ENCODE data around the gene UACA. TPM values are rescaled to one million over a fixed set of nuclear protein-coding genes. Genes with fewer than 3 reads are reported as not detected.

Gene UACA
- total and polyA plus RNA-seq, 9 donors = 28.6 to 62.0 (median 51.8) TPM

DNA sequence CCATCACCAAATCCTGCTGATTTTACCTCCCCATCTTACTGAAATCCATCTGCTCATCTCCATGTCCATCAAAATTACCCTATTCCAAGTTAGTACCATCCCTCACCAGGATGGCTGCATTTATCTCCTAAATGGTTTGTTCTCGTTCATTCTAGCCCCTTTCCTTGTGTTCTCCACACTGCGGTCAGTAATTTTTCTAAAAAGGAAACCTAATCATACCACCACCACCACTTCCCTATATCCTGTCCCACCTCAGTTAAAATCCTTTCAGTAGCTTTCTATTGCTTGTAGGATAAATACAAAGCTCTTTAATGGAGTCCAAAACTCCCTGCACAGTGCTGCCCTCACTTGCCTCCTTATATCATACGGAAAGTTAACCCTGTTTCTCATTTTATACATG is 51.1 kb downstream of the UACA start:
- Histone ChIP-seq H3K27ac (no peak overlapping the region), H3K4me1 (ENCODE audit: insufficient read depth) (peaks cover 8% of the 10 kb centered on the region), H3K27me3 (no peaks in the 10 kb centered on the region), H3K9me3 (no peaks in the 10 kb centered on the region), H3K4me3 (no peak overlapping the region), H3K36me3 (no peaks in the 10 kb centered on the region)
- TF ChIP-seq, protein P1, sequence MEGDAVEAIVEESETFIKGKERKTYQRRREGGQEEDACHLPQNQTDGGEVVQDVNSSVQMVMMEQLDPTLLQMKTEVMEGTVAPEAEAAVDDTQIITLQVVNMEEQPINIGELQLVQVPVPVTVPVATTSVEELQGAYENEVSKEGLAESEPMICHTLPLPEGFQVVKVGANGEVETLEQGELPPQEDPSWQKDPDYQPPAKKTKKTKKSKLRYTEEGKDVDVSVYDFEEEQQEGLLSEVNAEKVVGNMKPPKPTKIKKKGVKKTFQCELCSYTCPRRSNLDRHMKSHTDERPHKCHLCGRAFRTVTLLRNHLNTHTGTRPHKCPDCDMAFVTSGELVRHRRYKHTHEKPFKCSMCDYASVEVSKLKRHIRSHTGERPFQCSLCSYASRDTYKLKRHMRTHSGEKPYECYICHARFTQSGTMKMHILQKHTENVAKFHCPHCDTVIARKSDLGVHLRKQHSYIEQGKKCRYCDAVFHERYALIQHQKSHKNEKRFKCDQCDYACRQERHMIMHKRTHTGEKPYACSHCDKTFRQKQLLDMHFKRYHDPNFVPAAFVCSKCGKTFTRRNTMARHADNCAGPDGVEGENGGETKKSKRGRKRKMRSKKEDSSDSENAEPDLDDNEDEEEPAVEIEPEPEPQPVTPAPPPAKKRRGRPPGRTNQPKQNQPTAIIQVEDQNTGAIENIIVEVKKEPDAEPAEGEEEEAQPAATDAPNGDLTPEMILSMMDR (IDR thresholded peaks at IDR 0.05) = no peak
- TF ChIP-seq EP300 (IDR thresholded peaks at IDR 0.05) = no peak
- no peak for TF ChIP-seq POLR2A (IDR thresholded peaks at IDR 0.05)
- intact Hi-C loops (cut with DNase I) = no loop called here
- WGBS, 3 donors = 88 to 93% (median 90%) methylated on average over 3 of the region's 3 CpGs
- no peak for DNase-seq

DNA sequence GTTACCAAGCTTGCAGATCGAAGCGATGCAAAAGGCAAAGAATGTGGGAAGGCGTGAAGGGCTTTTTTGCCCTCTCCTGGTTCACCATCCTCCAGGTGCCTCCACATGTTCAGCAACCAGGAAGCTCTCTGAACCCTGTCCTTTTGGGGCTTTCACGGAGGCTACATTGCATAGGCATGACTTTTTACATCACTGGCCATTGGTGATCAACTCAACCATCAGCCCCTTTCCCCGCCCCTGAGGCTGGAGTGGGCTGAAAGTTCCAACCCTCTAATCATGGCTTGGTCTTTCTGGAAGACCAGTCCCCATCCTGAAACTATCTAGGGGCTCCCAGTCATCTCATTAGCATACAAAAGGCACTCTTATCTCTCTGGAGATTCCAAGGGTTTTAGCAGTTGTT is 52.6 kb downstream of the UACA start:
- intact Hi-C loops (cut with DNase I) = no loop called here
- H3K9me3 ChIP-seq = no peaks in the 10 kb centered on the region
- no peaks in the 10 kb centered on the region for H3K36me3 ChIP-seq
- TF ChIP-seq, protein P1 (IDR thresholded peaks at IDR 0.05) = no peak
- TF ChIP-seq POLR2A (IDR thresholded peaks at IDR 0.05) (no peak), EP300 (IDR thresholded peaks at IDR 0.05) (no peak)
- H3K4me1 ChIP-seq (ENCODE audit: insufficient read depth) = peaks cover 4% of the 10 kb centered on the region
- no peaks in the 10 kb centered on the region for H3K27me3 ChIP-seq
- WGBS, 3 donors = 96 to 98% (median 96%) methylated on average over 5 of the region's 5 CpGs
- no peak overlapping the region for H3K4me3 ChIP-seq
- no peak for DNase-seq
- no peak overlapping the region for H3K27ac ChIP-seq

GRCh38 chr15:70708839-70709238 is 54.5 kb downstream of the UACA start:
- WGBS, 3 donors = 28 to 65% (median 43%) methylated on average over 3 of the region's 3 CpGs

DNA sequence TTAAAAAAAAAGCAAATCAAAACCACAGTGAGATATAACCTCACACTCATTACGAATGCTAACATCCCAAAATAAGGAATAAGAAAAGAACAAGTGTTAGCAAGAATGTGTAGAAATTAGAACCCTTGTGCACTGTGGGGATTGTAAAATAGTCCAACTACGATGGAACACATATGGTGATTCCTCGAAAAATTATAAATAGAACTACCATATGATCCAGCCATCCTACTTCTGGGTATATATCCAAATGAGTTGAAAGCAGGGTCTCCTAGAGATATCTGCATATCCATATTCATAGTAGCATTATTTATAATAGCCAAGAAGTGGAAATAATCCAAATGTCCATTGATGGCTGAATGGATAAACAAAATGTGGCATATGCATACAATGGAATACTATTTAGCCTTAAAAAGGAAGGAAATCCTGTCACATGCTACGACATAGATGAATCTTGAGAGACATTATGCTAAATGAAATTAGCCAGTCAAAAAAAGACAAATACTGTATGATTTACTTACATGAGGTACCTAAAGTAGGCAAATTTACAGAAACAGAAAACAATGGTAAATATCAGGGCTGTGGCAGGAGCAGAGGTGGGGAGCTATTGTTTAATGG is 55.6 kb downstream of the UACA start:
- H3K27me3 ChIP-seq = no peaks in the 10 kb centered on the region
- intact Hi-C loops (cut with DNase I) = no loop called here
- no peaks in the 10 kb centered on the region for H3K9me3 ChIP-seq
- no peaks in the 10 kb centered on the region for H3K36me3 ChIP-seq
- 94 to 97% (median 96%) methylated on average over 4 of the region's 4 CpGs for WGBS, 3 donors
- no peak overlapping the region for H3K4me3 ChIP-seq
- H3K4me1 ChIP-seq (ENCODE audit: insufficient read depth) = peaks cover 8% of the 10 kb centered on the region
- TF ChIP-seq, protein P1 (IDR thresholded peaks at IDR 0.05) = no peak
- TF ChIP-seq POLR2A (IDR thresholded peaks at IDR 0.05) (no peak), EP300 (IDR thresholded peaks at IDR 0.05) (no peak)
- DNase-seq = no peak
- H3K27ac ChIP-seq = no peak overlapping the region

More at GRCh38 chr15:70708839-70709238, 54.5 kb downstream of the UACA start:
- peaks cover 6% of the 10 kb centered on the region for H3K4me1 ChIP-seq (ENCODE audit: insufficient read depth)
- DNase-seq = no peak
- H3K27ac ChIP-seq = no peak overlapping the region
- H3K9me3 ChIP-seq = no peaks in the 10 kb centered on the region
- intact Hi-C loops (cut with DNase I) = no loop called here
- no peaks in the 10 kb centered on the region for H3K27me3 ChIP-seq
- H3K4me3 ChIP-seq = no peak overlapping the region
- no peaks in the 10 kb centered on the region for H3K36me3 ChIP-seq
- TF ChIP-seq POLR2A (IDR thresholded peaks at IDR 0.05) (no peak), EP300 (IDR thresholded peaks at IDR 0.05) (no peak)
- TF ChIP-seq, protein P1 (IDR thresholded peaks at IDR 0.05) = no peak

Data from ovary (tissue), 9 donors.